NCI-H524 (cell line): Measurements from ENCODE around the gene ANXA7.
"Not testable (repeated sequence)": the region's sequence is repeated elsewhere in the genome, so short reads cannot be mapped to it uniquely, and the experiment has no call there.

Source experiments
- DNase-seq, 2 experiments: peaks; one replicate each; lab custom pipeline; 2025; lab: John Stamatoyannopoulos, UW

Gene ANXA7

DNA sequence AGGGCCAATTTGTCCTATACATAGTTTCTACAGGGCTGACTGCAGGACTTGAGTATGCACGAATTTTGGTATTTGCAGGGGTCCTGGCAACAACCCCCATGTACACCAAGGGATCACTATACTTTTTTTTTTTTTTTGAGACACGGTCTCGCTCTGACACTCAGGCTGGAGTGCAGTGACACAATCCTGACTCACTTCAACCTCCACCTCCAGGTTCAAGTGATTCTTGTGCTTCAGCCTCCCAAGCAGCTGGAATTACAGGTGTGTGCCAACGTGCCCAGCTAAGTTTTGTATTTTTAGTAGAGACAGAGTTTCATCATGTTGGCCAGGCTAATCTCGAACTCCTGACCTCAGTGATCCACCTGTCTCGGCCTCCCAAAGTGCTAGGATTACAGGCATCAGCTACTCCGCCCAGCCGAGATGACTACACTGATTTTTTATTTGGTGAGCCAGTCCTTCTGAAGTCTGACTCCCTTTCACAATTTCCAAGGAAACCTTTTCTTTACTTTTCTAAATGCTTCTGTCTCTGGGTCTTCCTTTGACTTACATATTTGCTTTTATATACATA, 75.0 kb downstream of the ANXA7 start:
- DNase-seq = no peak

DNA sequence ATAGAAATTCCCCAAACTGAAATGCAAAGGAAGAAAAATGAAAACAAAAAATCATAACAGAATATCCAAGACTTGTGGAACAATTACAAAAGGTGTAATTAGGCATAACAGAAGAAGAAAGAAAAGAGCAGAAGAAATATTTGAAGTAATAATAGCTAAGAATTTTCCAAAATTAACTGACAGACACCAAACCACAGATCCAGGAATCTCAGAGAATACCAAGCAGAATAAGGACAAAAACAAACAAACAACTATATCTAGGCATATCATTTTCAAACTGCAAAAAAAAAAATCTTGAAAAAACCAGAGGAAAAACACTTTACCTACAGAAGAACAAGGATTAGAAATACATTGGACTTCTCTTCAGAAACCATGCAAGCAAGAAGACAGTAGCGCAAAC, 80.7 kb downstream of the ANXA7 start:
- DNase-seq = no peak

DNA sequence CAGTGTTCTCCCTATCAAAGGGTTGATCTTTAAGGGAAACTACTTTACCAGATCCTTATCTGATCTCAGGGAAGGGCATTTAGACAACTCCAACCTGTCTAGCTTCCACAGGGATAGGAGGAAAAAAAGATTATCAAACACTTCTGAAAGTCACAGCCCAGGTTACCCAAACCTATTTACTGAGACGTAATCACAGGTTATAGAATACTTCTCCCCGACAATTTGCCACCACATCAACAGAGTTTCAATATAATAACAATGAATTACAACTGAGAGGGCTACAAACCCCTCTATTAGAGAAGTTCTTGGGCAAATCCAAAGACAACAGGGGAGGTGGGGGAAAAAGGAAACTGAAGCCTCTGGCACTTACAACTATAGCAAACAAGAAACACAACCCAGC, 81.5 kb downstream of the ANXA7 start:
- DNase-seq = no peak

DNA sequence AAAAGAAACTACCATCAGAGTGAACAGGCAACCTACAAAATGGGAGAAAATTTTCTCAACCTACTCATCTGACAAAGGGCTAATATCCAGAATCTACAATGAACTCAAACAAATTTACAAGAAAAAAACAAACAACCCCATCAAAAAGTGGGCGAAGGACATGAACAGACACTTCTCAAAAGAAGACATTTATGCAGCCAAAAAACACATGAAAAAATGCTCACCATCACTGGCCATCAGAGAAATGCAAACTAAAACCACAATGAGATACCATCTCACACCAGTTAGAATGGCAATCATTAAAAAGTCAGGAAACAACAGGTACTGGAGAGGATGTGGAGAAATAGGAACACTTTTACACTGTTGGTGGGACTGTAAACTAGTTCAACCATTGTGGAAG, 85.3 kb downstream of the ANXA7 start:
- DNase-seq = not testable (repeated sequence)

DNA sequence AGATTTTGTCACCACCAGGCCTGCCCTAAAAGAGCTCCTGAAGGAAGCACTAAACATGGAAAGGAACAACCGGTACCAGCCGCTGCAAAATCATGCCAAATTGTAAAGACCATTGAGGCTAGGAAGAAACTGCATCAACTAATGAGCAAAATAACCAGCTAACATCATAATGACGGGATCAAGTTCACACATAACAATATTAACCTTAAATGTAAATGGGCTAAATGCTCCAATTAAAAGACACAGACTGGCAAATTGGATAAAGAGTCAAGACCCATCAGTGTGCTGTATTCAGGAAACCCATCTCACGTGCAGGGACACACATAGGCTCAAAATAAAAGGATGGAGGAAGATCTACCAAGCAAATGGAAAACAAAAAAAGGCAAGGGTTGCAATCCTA, 88.6 kb downstream of the ANXA7 start:
- DNase-seq = not testable (repeated sequence)
